ENCODE data around the gene ETNK2. TPM values are rescaled to one million over a fixed set of nuclear protein-coding genes. Genes with fewer than 3 reads are reported as not detected.

The ETNK2 gene
- total RNA-seq, 3 donors from 2014 or later = 13.8 to 66.1 (median 16.8) TPM

DNA sequence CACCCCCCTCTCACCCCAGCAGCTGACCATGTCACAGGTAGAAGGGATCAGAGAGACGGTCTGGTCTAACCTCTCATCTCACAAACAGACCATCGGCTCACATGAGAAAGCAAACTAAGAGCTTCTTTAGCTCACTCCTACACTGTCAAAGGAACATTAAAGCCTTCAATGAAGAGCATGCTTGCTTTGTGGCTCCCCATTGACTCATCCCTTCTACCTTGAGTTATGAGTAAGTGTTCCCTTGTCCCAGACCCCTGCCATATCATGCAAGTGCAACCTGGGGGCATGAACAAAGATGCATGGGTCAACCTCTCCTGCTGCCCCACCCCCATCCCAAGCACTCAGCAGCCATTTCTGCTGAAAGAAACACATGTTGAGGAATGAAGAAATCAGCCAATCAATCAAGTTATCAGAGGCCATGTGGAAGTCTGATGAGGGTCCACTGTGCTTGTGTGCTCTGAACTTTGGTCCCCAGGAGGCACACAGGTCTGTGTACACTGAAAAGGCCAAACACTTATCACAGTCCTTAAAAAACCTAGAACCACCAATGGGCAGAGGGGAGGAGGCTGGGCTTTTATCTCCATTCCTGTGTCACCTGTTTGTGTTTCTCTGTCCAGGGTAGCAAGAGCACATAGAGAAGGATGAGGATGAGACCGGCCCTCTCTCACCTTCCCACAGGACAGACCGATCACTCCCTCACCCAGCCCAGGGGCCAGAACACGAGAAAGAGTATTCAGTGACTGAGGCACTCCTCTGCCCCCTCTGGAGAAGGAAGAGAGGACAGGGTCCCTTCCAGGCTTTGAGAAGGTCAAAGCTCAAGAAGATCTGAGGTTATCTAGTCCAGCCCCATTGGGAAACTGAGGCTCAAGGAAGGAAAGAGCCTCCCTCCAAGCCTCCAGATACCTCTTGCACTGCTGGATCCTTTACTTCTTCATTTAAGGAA is 9.5 kb downstream of the ETNK2 start:
- no peaks in the 10 kb centered on the region for H3K4me1 ChIP-seq
- H3K27me3 ChIP-seq = no peaks in the 10 kb centered on the region
- H3K36me3 ChIP-seq = no peaks in the 10 kb centered on the region
- no peak overlapping the region for H3K4me3 ChIP-seq
- no peak overlapping the region for H3K27ac ChIP-seq
- intact Hi-C loops (cut with DNase I; ENCODE audit: low total_unique reads) = no loop called here
- no peak for DNase-seq (ENCODE audit: low spot score in 2 of 2)
- H3K9me3 ChIP-seq = no peaks in the 10 kb centered on the region
- TF ChIP-seq POLR2A (IDR thresholded peaks at IDR 0.05) (no peak), POLR2AphosphoS5 (IDR thresholded peaks at IDR 0.05) (no peak)
- TF ChIP-seq, protein P1, sequence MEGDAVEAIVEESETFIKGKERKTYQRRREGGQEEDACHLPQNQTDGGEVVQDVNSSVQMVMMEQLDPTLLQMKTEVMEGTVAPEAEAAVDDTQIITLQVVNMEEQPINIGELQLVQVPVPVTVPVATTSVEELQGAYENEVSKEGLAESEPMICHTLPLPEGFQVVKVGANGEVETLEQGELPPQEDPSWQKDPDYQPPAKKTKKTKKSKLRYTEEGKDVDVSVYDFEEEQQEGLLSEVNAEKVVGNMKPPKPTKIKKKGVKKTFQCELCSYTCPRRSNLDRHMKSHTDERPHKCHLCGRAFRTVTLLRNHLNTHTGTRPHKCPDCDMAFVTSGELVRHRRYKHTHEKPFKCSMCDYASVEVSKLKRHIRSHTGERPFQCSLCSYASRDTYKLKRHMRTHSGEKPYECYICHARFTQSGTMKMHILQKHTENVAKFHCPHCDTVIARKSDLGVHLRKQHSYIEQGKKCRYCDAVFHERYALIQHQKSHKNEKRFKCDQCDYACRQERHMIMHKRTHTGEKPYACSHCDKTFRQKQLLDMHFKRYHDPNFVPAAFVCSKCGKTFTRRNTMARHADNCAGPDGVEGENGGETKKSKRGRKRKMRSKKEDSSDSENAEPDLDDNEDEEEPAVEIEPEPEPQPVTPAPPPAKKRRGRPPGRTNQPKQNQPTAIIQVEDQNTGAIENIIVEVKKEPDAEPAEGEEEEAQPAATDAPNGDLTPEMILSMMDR (IDR thresholded peaks at IDR 0.05) = no peak

DNA sequence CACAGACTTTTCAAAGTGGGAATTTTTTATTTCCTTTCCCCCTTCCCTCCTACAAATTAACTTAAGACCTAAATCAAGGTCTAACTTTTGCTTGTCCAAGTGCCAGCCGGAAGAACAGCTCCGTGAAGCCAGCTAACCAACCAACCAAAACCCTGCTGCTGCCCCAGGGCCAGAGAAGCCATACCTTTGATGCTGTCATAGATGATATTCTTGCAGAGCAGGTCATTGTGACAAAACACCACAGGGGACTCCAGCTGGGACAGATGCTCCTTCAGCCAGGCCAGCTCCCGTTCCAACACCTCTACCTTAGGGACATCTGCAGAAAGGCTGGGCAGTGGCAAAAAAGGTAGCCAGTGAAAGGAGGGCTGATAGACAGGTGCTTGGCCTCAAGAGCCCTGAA is 10.7 kb downstream of the ETNK2 start:
- no peaks in the 10 kb centered on the region for H3K27me3 ChIP-seq

DNA sequence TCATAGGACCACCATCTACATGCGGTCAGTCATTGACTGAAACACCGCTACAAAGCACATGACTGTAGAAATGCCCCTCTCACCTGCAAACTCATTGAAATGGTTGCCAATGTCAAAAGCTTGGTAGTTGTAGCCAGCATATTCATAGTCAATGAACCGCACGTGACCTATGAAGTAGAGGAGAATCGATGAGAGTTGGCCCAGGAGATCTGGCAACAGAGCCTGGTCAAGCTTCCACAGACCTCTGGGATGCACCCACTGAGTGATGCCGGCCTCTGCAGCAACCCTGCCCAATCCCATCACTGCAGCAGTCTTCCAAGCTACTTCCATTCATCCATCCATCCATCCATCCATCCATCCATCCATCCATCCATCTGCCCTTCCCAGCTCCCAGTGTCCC is 11.9 kb downstream of the ETNK2 start:
- H3K4me3 ChIP-seq = no peak overlapping the region
- TF ChIP-seq POLR2AphosphoS5 (IDR thresholded peaks at IDR 0.05) (no peak), POLR2A (IDR thresholded peaks at IDR 0.05) (no peak)
- TF ChIP-seq, protein P1 (IDR thresholded peaks at IDR 0.05) = no peak
- intact Hi-C loops (cut with DNase I; ENCODE audit: low total_unique reads) = no loop called here
- no peak overlapping the region for H3K27ac ChIP-seq
- no peaks in the 10 kb centered on the region for H3K4me1 ChIP-seq
- no peaks in the 10 kb centered on the region for H3K27me3 ChIP-seq
- DNase-seq (ENCODE audit: low spot score in 2 of 2) = no peak
- no peaks in the 10 kb centered on the region for H3K9me3 ChIP-seq
- H3K36me3 ChIP-seq = no peaks in the 10 kb centered on the region

More for the DNA sequence above, 10.7 kb downstream of the ETNK2 start:
- intact Hi-C loops (cut with DNase I; ENCODE audit: low total_unique reads) = no loop called here
- DNase-seq (ENCODE audit: low spot score in 2 of 2) = no peak
- TF ChIP-seq POLR2AphosphoS5 (IDR thresholded peaks at IDR 0.05) (no peak), POLR2A (IDR thresholded peaks at IDR 0.05) (no peak)
- TF ChIP-seq, protein P1 (IDR thresholded peaks at IDR 0.05) = no peak
- Histone ChIP-seq H3K9me3 (no peaks in the 10 kb centered on the region), H3K27ac (no peak overlapping the region), H3K4me1 (no peaks in the 10 kb centered on the region), H3K4me3 (no peak overlapping the region), H3K36me3 (no peaks in the 10 kb centered on the region)

DNA sequence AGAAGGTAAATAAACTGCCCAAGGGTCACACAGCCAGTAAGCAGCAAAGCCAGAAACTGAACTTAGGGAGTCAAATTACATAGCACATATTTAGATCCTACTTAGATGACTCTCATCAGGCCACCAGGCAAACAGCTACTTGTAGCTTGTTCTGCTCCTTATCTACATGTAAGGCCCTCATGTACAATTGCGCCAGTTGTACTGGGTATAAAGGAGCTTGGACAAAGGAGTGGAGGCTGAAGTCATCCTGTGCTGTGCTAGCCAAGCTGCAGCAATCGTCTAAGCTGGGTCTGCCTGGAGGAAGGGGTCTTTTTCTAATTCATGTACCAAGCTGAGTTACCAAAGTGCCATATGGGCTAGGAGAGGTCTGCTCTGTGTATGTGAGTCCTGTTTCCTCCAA is 12.8 kb downstream of the ETNK2 start:
- Histone ChIP-seq H3K4me1 (no peaks in the 10 kb centered on the region), H3K27ac (no peak overlapping the region), H3K36me3 (no peaks in the 10 kb centered on the region), H3K27me3 (no peaks in the 10 kb centered on the region), H3K4me3 (no peak overlapping the region), H3K9me3 (no peaks in the 10 kb centered on the region)
- intact Hi-C loops (cut with DNase I; ENCODE audit: low total_unique reads) = no loop called here
- DNase-seq (ENCODE audit: low spot score in 2 of 2) = no peak
- TF ChIP-seq POLR2A (IDR thresholded peaks at IDR 0.05) (no peak), POLR2AphosphoS5 (IDR thresholded peaks at IDR 0.05) (no peak)
- TF ChIP-seq, protein P1 (IDR thresholded peaks at IDR 0.05) = no peak

DNA sequence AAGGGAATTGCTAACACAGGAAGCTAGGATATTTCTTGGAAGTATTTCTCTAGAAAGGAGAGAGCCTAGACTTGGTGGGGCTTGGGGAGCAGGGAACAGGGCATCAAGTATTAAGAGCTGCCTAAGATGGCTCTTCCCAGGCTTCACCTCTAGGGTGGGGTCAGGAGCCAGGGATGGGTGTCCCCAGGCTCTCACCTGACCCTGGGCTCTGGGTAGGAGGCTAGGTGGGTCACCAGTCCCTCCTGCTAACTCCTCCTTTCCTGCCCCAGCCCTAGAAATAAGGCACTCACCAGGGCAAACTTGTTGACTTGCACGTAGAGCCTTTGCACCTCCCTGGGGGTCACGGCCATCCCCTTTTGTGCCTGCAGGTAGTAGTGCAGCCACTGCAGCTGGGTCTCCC is 15.0 kb downstream of the ETNK2 start:
- intact Hi-C loops (cut with DNase I; ENCODE audit: low total_unique reads) = no loop called here
- Histone ChIP-seq H3K27ac (no peak overlapping the region), H3K4me1 (peaks cover 0 to 5% of the 10 kb centered on the region in 2 donors), H3K27me3 (no peaks in the 10 kb centered on the region), H3K9me3 (no peaks in the 10 kb centered on the region), H3K36me3 (no peaks in the 10 kb centered on the region), H3K4me3 (no peak overlapping the region)
- TF ChIP-seq, protein P1 (IDR thresholded peaks at IDR 0.05) = no peak
- TF ChIP-seq POLR2AphosphoS5 (IDR thresholded peaks at IDR 0.05) (no peak), POLR2A (IDR thresholded peaks at IDR 0.05) (no peak)
- no peak for DNase-seq (ENCODE audit: low spot score in 2 of 2)
